ENCODE results near the gene TMEM143. TPM values are rescaled to one million over a fixed set of nuclear protein-coding genes. Genes with fewer than 3 reads are reported as not detected.

Gene TMEM143
- total and polyA plus RNA-seq, 2 donors (not counting 3 experiments of a cell fraction or from before 2014, with no cell fraction given): 5.4 to 7.3 TPM

- Histone ChIP-seq H3K9me1 (replicated peaks; ENCODE audit: control insufficient read depth, extremely low read depth, insufficient read depth, low read length) (no peaks in the 10 kb centered on the region), H2AFZ (ENCODE audit: low read depth, low read length) (no peak overlapping the region), H3K9me3 (replicated peaks; ENCODE audit: control insufficient read depth, insufficient read depth, low read length) (no peaks in the 10 kb centered on the region), H4K20me1 (replicated peaks; ENCODE audit: control insufficient read depth, extremely low read depth, insufficient read depth, low read length) (no peaks in the 10 kb centered on the region), H3K36me3 (ENCODE audit: control insufficient read depth in 2 of 2, extremely low read depth in 1 of 2, insufficient read depth in 2 of 2, low read length in 2 of 2) (no peaks in the 10 kb centered on the region), H3K9ac (replicated peaks; ENCODE audit: extremely low read depth, insufficient read depth, low read length) (no peak overlapping the region), H3K4me3 (replicated peaks in 1 of 3; ENCODE audit: insufficient read depth in 1 of 3, low read depth in 1 of 3, low read length in 3 of 3) (no peak overlapping the region), H3K4me2 (ENCODE audit: insufficient read depth, low read length) (no peak overlapping the region), H3K4me1 (ENCODE audit: control insufficient read depth, extremely low read depth, insufficient read depth, low read length) (no peaks in the 10 kb centered on the region), H3K79me2 (ENCODE audit: control insufficient read depth, insufficient read depth, low read length) (no peaks in the 10 kb centered on the region), H3K27ac (ENCODE audit: insufficient read depth, low read depth, low read length) (no peak overlapping the region), H3K27me3 (ENCODE audit: control insufficient read depth in 2 of 2, insufficient read depth in 2 of 2, low read length in 2 of 2) (no peaks in the 10 kb centered on the region)
- TF ChIP-seq MYC (IDR thresholded peaks at IDR 0.05; ENCODE audit: low read depth, low read length) (no peak), GATA2 (IDR thresholded peaks at IDR 0.05; ENCODE audit: insufficient read depth, insufficient read length, low read depth, low read length) (no peak), FOS (IDR thresholded peaks at IDR 0.05; ENCODE audit: borderline replicate concordance, insufficient read depth, low read length) (no peak), MAX (IDR thresholded peaks at IDR 0.05; ENCODE audit: insufficient read depth, insufficient read length) (no peak), JUN (IDR thresholded peaks at IDR 0.05; ENCODE audit: borderline replicate concordance, insufficient read depth, insufficient read length, low read depth) (no peak), POLR2A (IDR thresholded peaks at IDR 0.05; ENCODE audit: low read depth, low read length) (no peak), POLR2AphosphoS5 (IDR thresholded peaks at IDR 0.05; ENCODE audit: insufficient read depth, low read depth, low read length) (no peak), EZH2 (IDR thresholded peaks at IDR 0.05; ENCODE audit: borderline replicate concordance, low read depth, low read length, severe bottlenecking) (no peak), CTCF (IDR thresholded peaks at IDR 0.05; ENCODE audit: extremely low read depth in 1 of 2, insufficient read depth in 1 of 2, low read depth in 1 of 2, low read length in 2 of 2) (no peak)
- POLR2A ChIA-PET: no interaction called here
- intact Hi-C loops (cut with micrococcal nuclease) (no loop called here), dilution Hi-C loops (cut with MboI; ENCODE audit: extremely low pct_ligation_motif_present, low sequenced_read_pairs) (no loop called here)
- FAIRE-seq: no peak
- no peak for DNase-seq (ENCODE audit: low read depth, low spot score)
- CTCF ChIA-PET: no interaction called here
- BruUV-seq (replicated peaks): no TSS peak
Measured at GRCh38 chr19:48355365-48355954, 8.3 kb downstream of the TMEM143 start.
